ACHN (cell line): ENCODE results near the gene THSD4.

ENCODE experiments used
- DNase-seq: peaks from one replicate; pipeline ENCODE4 v3.0.0-alpha.2; 2015
- in situ Hi-C: cut with HindIII; loops from 2 replicates; pipeline ENCODE4 v1.10.0; 2017; ENCODE audit warnings: low sequenced_read_pairs, low pct_ligation_motif_present, low pct_unique_long_range_greater_than_20kb

THSD4 gene

GRCh38 chr15:71568227-71568626 lies 453.0 kb downstream of the THSD4 start:
- in situ Hi-C loops = no loop called here
- no peak for DNase-seq

- in situ Hi-C loops = no loop called here
- no peak for DNase-seq
Measured at GRCh38 chr15:71570736-71571135, 455.5 kb downstream of the THSD4 start.

GRCh38 chr15:71571641-71572040 lies 456.4 kb downstream of the THSD4 start:
- DNase-seq = no peak
- in situ Hi-C loops = no loop called here

- no peak for DNase-seq
- in situ Hi-C loops = no loop called here
Measured at GRCh38 chr15:71572452-71573053, 457.3 kb downstream of the THSD4 start.

GRCh38 chr15:71573599-71573998 lies 458.3 kb downstream of the THSD4 start:
- in situ Hi-C loops = no loop called here
- DNase-seq = no peak

GRCh38 chr15:71575474-71576045 lies 460.3 kb downstream of the THSD4 start:
- DNase-seq = peak; percentile 10
- in situ Hi-C loops = no loop called here

- DNase-seq = no peak
- in situ Hi-C loops = no loop called here
Measured at GRCh38 chr15:71577071-71577470, 461.8 kb downstream of the THSD4 start.

- in situ Hi-C loops = no loop called here
- DNase-seq = no peak
Measured at GRCh38 chr15:71581398-71581930, 466.2 kb downstream of the THSD4 start.

- no peak for DNase-seq
- in situ Hi-C loops = no loop called here
Measured at GRCh38 chr15:71585159-71585558, 469.9 kb downstream of the THSD4 start.

GRCh38 chr15:71586463-71586862 lies 471.2 kb downstream of the THSD4 start:
- no peak for DNase-seq
- in situ Hi-C loops = no loop called here

GRCh38 chr15:71588746-71589145 lies 473.5 kb downstream of the THSD4 start:
- peak; percentile 63 for DNase-seq
- in situ Hi-C loops = no loop called here

- in situ Hi-C loops = no loop called here
- DNase-seq = no peak
Measured at GRCh38 chr15:71591057-71591456, 475.8 kb downstream of the THSD4 start.

- in situ Hi-C loops = no loop called here
Measured at GRCh38 chr15:71592203-71592602, 476.9 kb downstream of the THSD4 start.

GRCh38 chr15:71595846-71596553 lies 480.7 kb downstream of the THSD4 start:
- in situ Hi-C loops = no loop called here
- DNase-seq = no peak

More at GRCh38 chr15:71592203-71592602, 476.9 kb downstream of the THSD4 start:
- no peak for DNase-seq

- DNase-seq = no peak
- in situ Hi-C loops = no loop called here
Measured at GRCh38 chr15:71596672-71597071, 481.4 kb downstream of the THSD4 start.

- in situ Hi-C loops = no loop called here
- no peak for DNase-seq
Measured at GRCh38 chr15:71597126-71597525, 481.9 kb downstream of the THSD4 start.

- DNase-seq = no peak
- in situ Hi-C loops = no loop called here
Measured at GRCh38 chr15:71597637-71598036, 482.4 kb downstream of the THSD4 start.

GRCh38 chr15:71598741-71599140 lies 483.5 kb downstream of the THSD4 start:
- DNase-seq = no peak
- in situ Hi-C loops = no loop called here

GRCh38 chr15:71599418-71600151 lies 484.3 kb downstream of the THSD4 start:
- DNase-seq = no peak
- in situ Hi-C loops = no loop called here
